Stomach (tissue), 9 donors: ENCODE results near the gene TFAP2D. TPM values are rescaled to one million over a fixed set of nuclear protein-coding genes. Genes with fewer than 3 reads are reported as not detected.

ENCODE experiments used
- DNase-seq, 2 donors: peaks; one replicate each; pipeline versions ENCODE4 v3.0.0 to v3.0.0-alpha.2; 2013 to 2019
- H3K27ac ChIP-seq, 5 donors: fragments of 200-600 bp in 4 of 5; sonication (generic) in 4 of 5; one replicate each; pipeline ENCODE4 v1.5.1; 2013 to 2019; ENCODE audit warnings: mild to moderate bottlenecking in 1 of 5, moderate library complexity in 1 of 5
- H3K27me3 ChIP-seq, 3 donors: fragments of 200-600 bp; sonication (generic); one replicate each; pipeline ENCODE4 v1.5.1; 2017 to 2019; ENCODE audit warnings: mixed run types in 1 of 3
- H3K36me3 ChIP-seq, 4 donors: fragments of 200-600 bp; sonication (generic); 1 replicate in 3 of 4; 2 replicates in 1 of 4; pipeline ENCODE4 v1.5.1; 2016 to 2019
- H3K4me1 ChIP-seq, 4 donors: fragments of 200-600 bp; sonication (generic); one replicate each; pipeline ENCODE4 v1.5.1; 2016 to 2019
- H3K4me3 ChIP-seq, 4 donors: fragments of 200-600 bp; sonication (generic) in 3 of 4; one replicate each; pipeline ENCODE4 v1.5.1; 2016 to 2019; ENCODE audit warnings: mild to moderate bottlenecking in 1 of 4
- H3K9me3 ChIP-seq, 4 donors: fragments of 200-600 bp; sonication (generic); one replicate each; pipeline ENCODE4 v1.5.1; 2016 to 2019
- CTCF ChIP-seq, 7 experiments: fragments of 450-650 bp in 4 of 7; fragments of 200-600 bp in 3 of 7; sonication (generic) in 3 of 7; IDR thresholded peaks; one replicate each; pipeline ENCODE4 v1.5.1; 2016 to 2019; ENCODE audit warnings: antibody characterized with exemption in 7 of 7, control low read depth in 2 of 7, mild to moderate bottlenecking in 1 of 7
- EP300 ChIP-seq: sonication (generic); formaldehyde crosslinking; IDR thresholded peaks from one replicate; pipeline ENCODE4 v1.6.1; 2017; ENCODE audit warnings: antibody characterized with exemption
- POLR2A ChIP-seq, 4 donors: fragments of 450-650 bp; IDR thresholded peaks; one replicate each; pipeline ENCODE4 v1.6.1; 2016; ENCODE audit warnings: antibody characterized with exemption in 4 of 4, control low read depth in 2 of 4, mild to moderate bottlenecking in 1 of 4, moderate library complexity in 1 of 4
- POLR2AphosphoS5 ChIP-seq, 3 donors: sonication (generic); formaldehyde crosslinking; IDR thresholded peaks; one replicate each; pipeline ENCODE4 v1.6.1; 2016; ENCODE audit warnings: antibody characterized with exemption in 3 of 3
- WGBS, 5 donors: extraction: QIAGEN DNeasy Blood & Tissue Kit in 3 of 5; methylation state at CpG; one replicate each; pipeline versions ENCODE4 v1.1.5 to v1.1.7; 2013 to 2018; 5-methylcytosine and 5-hydroxymethylcytosine counted together
- intact Hi-C: fragments of 100-400 bp; cut with DNase I; formaldehyde crosslinking; loops from one replicate; pipeline ENCODE4 v1.15.1; 2023; ENCODE audit warnings: low total_unique reads
- polyA plus RNA-seq, 3 donors: library from polyadenylated mRNA; stranded (reverse); fragments of 200-250 nt; gene quantifications; one replicate each; pipeline ENCODE4 v1.2.3, GENCODE V29; 2013
- total RNA-seq, 5 donors: library from RNA; depleted of rRNA; stranded (reverse); fragments of >200 nt; gene quantifications; one replicate each; pipeline versions ENCODE4 v1.1.0 to v1.2.3, GENCODE V29; 2014 to 2016
- donor health status: healthy with polysubstance abuse.
- donor health status: Bipolar disorder and iron deficiency.
- donor health status: healthy.

Gene TFAP2D
- total and polyA plus RNA-seq, 8 donors: not detected

GRCh38 chr6:50707191-50707590, 6.1 kb upstream of the TFAP2D start:
- no peak overlapping the region for H3K27ac ChIP-seq
- peaks cover 0 to 4% (median 0%) of the 10 kb centered on the region in 4 donors for H3K9me3 ChIP-seq
- H3K27me3 ChIP-seq: peaks cover 0 to 78% (median 22%) of the 10 kb centered on the region in 3 donors
- WGBS, 5 donors: 2 to 6% (median 4%) methylated on average over 7 of the region's 7 CpGs
- intact Hi-C loops: no loop called here
- H3K4me1 ChIP-seq: peaks cover 0 to 11% (median 2%) of the 10 kb centered on the region in 4 donors
- no peak for TF ChIP-seq CTCF (IDR thresholded peaks at IDR 0.05)
- no peak for TF ChIP-seq EP300
- no peak for TF ChIP-seq POLR2A (IDR thresholded peaks at IDR 0.05)
- TF ChIP-seq POLR2AphosphoS5 (IDR thresholded peaks at IDR 0.05): no peak
- no peak overlapping the region for H3K4me3 ChIP-seq
- H3K36me3 ChIP-seq: no peaks in the 10 kb centered on the region
- no peak for DNase-seq

GRCh38 chr6:50707652-50708300, 5.5 kb upstream of the TFAP2D start:
- H3K27me3 ChIP-seq: peaks cover 0 to 83% (median 22%) of the 10 kb centered on the region in 3 donors
- intact Hi-C loops: no loop called here
- TF ChIP-seq EP300 (no peak), POLR2AphosphoS5 (IDR thresholded peaks at IDR 0.05) (no peak), CTCF (IDR thresholded peaks at IDR 0.05) (no peak), POLR2A (IDR thresholded peaks at IDR 0.05) (no peak)
- peaks cover 0 to 11% (median 2%) of the 10 kb centered on the region in 4 donors for H3K4me1 ChIP-seq
- DNase-seq: peak in 1 of 2 donors; percentile 36
- peaks cover 0 to 4% (median 0%) of the 10 kb centered on the region in 4 donors for H3K9me3 ChIP-seq
- no peaks in the 10 kb centered on the region for H3K36me3 ChIP-seq
- no peak overlapping the region for H3K27ac ChIP-seq
- WGBS, 5 donors: 6 to 11% (median 6%) methylated on average over 25 to 27 of the region's 27 CpGs
- H3K4me3 ChIP-seq: no peak overlapping the region

GRCh38 chr6:50708664-50709365, 4.5 kb upstream of the TFAP2D start:
- TF ChIP-seq POLR2A (IDR thresholded peaks at IDR 0.05) (no peak), EP300 (no peak), CTCF (IDR thresholded peaks at IDR 0.05) (no peak), POLR2AphosphoS5 (IDR thresholded peaks at IDR 0.05) (no peak)
- peaks cover 0 to 11% (median 2%) of the 10 kb centered on the region in 4 donors for H3K4me1 ChIP-seq
- intact Hi-C loops: no loop called here
- H3K36me3 ChIP-seq: no peaks in the 10 kb centered on the region
- WGBS, 5 donors: 12 to 16% (median 13%) methylated on average over 22 of the region's 22 CpGs
- peaks cover 0 to 94% (median 22%) of the 10 kb centered on the region in 3 donors for H3K27me3 ChIP-seq
- H3K9me3 ChIP-seq: peaks cover 0 to 4% (median 0%) of the 10 kb centered on the region in 4 donors
- H3K27ac ChIP-seq: no peak overlapping the region
- no peak overlapping the region for H3K4me3 ChIP-seq
- DNase-seq: no peak

- no peak overlapping the region for H3K4me3 ChIP-seq
- no peak for DNase-seq
- peaks cover 0 to 4% (median 0%) of the 10 kb centered on the region in 4 donors for H3K9me3 ChIP-seq
- intact Hi-C loops: no loop called here
- H3K27ac ChIP-seq: no peak overlapping the region
- 7 to 12% (median 9%) methylated on average over 6 of the region's 6 CpGs for WGBS, 5 donors
- H3K27me3 ChIP-seq: peaks cover 0 to 98% (median 27%) of the 10 kb centered on the region in 3 donors
- TF ChIP-seq EP300: no peak
- no peak for TF ChIP-seq POLR2A (IDR thresholded peaks at IDR 0.05)
- no peak for TF ChIP-seq CTCF (IDR thresholded peaks at IDR 0.05)
- no peak for TF ChIP-seq POLR2AphosphoS5 (IDR thresholded peaks at IDR 0.05)
- no peaks in the 10 kb centered on the region for H3K36me3 ChIP-seq
- H3K4me1 ChIP-seq: peaks cover 0 to 15% (median 2%) of the 10 kb centered on the region in 4 donors
Measured at GRCh38 chr6:50709366-50709734, 4.0 kb upstream of the TFAP2D start.
